ENCODE data around the gene GPR153. TPM values are rescaled to one million over a fixed set of nuclear protein-coding genes. Genes with fewer than 3 reads are reported as not detected.

The GPR153 gene
- total RNA-seq, 1 experiment from 2014 or later: 6.1 TPM

DNA sequence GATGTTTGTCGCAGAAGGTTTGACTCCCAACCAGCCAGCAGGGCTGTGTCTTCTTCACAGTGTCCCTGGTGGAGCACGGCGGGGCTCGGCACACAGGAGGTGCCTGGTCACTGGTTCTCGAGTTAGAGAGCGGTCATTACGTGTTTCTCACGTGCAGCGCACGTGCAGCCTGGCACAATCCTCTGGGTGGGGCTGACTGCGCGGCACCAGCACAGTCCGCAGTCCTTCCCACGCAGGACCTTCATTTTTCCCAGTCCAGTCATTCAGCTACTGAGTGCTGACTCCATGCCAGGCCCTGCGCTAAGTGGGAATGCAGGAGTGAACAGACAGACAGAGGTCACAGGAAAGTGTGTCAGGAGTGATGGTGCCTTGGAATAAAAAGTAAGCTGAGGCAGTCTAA, 46.2 kb upstream of the GPR153 start:
- ATAC-seq: no peak
- peaks cover 0 to 3% of the 10 kb centered on the region in 2 experiments; a peak in 2 of 4 replicates for H3K9me3 ChIP-seq (ENCODE audit: control insufficient read depth in 1 of 2, insufficient read depth in 1 of 2, low read depth in 1 of 2, low read length in 2 of 2)
- 0 out of 4 replicates have a peak, but pooled peaks cover 2 to 4% of the 10 kb centered on the region in 2 experiments for H3K36me3 ChIP-seq (ENCODE audit: control insufficient read depth in 1 of 2, insufficient read depth in 2 of 2, low read length in 2 of 2)
- no peaks in the 10 kb centered on the region for H3K79me2 ChIP-seq (ENCODE audit: insufficient read depth, low read length)
- no peaks in the 10 kb centered on the region for H3K4me1 ChIP-seq (ENCODE audit: control insufficient read depth in 1 of 2, insufficient read depth in 2 of 2, low read length in 2 of 2)
- intact Hi-C loops (cut with micrococcal nuclease): no loop called here
- RAD21 ChIA-PET (ENCODE audit: low non-redundant PET in 1 of 2, low total read pairs in 2 of 2, uncharacterized antibody in 2 of 2, unreplicated experiment in 2 of 2): no interaction called here
- POLR2A ChIA-PET: no interaction called here
- H3K9me2 ChIP-seq (ENCODE audit: insufficient read depth): no peaks in the 10 kb centered on the region
- H4K20me1 ChIP-seq (ENCODE audit: insufficient read depth): no peaks in the 10 kb centered on the region
- H3K27ac ChIP-seq (ENCODE audit: low read depth, low read length): no peak overlapping the region
- DNase-seq (ENCODE audit: low read depth, low spot score): no peak
- H3K9ac ChIP-seq (ENCODE audit: low read length): no peak overlapping the region
- H3K4me2 ChIP-seq (ENCODE audit: low read length): no peak overlapping the region
- H2AFZ ChIP-seq (ENCODE audit: low read depth, low read length, poor library complexity, severe bottlenecking): no peak overlapping the region
- CTCF ChIA-PET: no interaction called here
- H3K27me3 ChIP-seq (ENCODE audit: insufficient read depth, low read length): no peaks in the 10 kb centered on the region
- BruUV-seq (replicated peaks): no TSS peak
- TF ChIP-seq ZBTB33 (IDR thresholded peaks at IDR 0.05; ENCODE audit: extremely low read depth, insufficient replicate concordance, low read length) (no peak), POLR2A (IDR thresholded peaks at IDR 0.05; ENCODE audit: borderline replicate concordance, extremely low read depth, insufficient read depth, insufficient read length) (no peak), JUND (IDR thresholded peaks at IDR 0.05) (no peak), TCF7L2 (IDR thresholded peaks at IDR 0.05; ENCODE audit: borderline replicate concordance, extremely low read depth, insufficient read depth, insufficient read length) (no peak), SP1 (IDR thresholded peaks at IDR 0.05; ENCODE audit: low read depth) (no peak), EGR1 (IDR thresholded peaks at IDR 0.05; ENCODE audit: low read depth) (no peak), FOSL1 (IDR thresholded peaks at IDR 0.05; ENCODE audit: low read depth) (no peak)
- TF ChIP-seq, protein P1, sequence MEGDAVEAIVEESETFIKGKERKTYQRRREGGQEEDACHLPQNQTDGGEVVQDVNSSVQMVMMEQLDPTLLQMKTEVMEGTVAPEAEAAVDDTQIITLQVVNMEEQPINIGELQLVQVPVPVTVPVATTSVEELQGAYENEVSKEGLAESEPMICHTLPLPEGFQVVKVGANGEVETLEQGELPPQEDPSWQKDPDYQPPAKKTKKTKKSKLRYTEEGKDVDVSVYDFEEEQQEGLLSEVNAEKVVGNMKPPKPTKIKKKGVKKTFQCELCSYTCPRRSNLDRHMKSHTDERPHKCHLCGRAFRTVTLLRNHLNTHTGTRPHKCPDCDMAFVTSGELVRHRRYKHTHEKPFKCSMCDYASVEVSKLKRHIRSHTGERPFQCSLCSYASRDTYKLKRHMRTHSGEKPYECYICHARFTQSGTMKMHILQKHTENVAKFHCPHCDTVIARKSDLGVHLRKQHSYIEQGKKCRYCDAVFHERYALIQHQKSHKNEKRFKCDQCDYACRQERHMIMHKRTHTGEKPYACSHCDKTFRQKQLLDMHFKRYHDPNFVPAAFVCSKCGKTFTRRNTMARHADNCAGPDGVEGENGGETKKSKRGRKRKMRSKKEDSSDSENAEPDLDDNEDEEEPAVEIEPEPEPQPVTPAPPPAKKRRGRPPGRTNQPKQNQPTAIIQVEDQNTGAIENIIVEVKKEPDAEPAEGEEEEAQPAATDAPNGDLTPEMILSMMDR (IDR thresholded peaks at IDR 0.05 in 2 of 3, conservative IDR thresholded peaks at IDR 0.05 in 1 of 3; ENCODE audit: borderline replicate concordance in 1 of 3, insufficient read depth in 1 of 3, low read depth in 2 of 3, low read length in 2 of 3): no peak
- H3K4me3 ChIP-seq (replicated peaks in 1 of 2; ENCODE audit: low read depth in 1 of 2, low read length in 2 of 2): no peak overlapping the region
